Measurements from ENCODE around the gene KYAT1. TPM values are rescaled to one million over a fixed set of nuclear protein-coding genes. Genes with fewer than 3 reads are reported as not detected.
A peak's percentile ranks its signal among the peaks of the same experiment; 100 is the strongest.

Gene KYAT1
- total RNA-seq, 1 experiment from 2014 or later, result 11.7 TPM

- DNase-seq (ENCODE audit: extremely low read depth, low read depth), result no peak
Measured at GRCh38 chr9:128909859-128910258, 28.1 kb upstream of the KYAT1 start.

- DNase-seq (ENCODE audit: extremely low read depth, low read depth), result no peak
Measured at GRCh38 chr9:128908372-128908771, 26.6 kb upstream of the KYAT1 start.

GRCh38 chr9:128906741-128907140 is 25.0 kb upstream of the KYAT1 start:
- DNase-seq (ENCODE audit: extremely low read depth, low read depth), result no peak

GRCh38 chr9:128905964-128906363 is 24.2 kb upstream of the KYAT1 start:
- DNase-seq (ENCODE audit: extremely low read depth, low read depth), result no peak

- no peak for DNase-seq (ENCODE audit: extremely low read depth, low read depth)
Measured at GRCh38 chr9:128903871-128904620, 22.3 kb upstream of the KYAT1 start.

- no peak for DNase-seq (ENCODE audit: extremely low read depth, low read depth)
Measured at GRCh38 chr9:128903079-128903461, 21.3 kb upstream of the KYAT1 start.

GRCh38 chr9:128902351-128903078 is 20.8 kb upstream of the KYAT1 start:
- DNase-seq (ENCODE audit: extremely low read depth, low read depth), result no peak

- no peak for DNase-seq (ENCODE audit: extremely low read depth, low read depth)
Measured at GRCh38 chr9:128901822-128902221, 20.1 kb upstream of the KYAT1 start.

- DNase-seq (ENCODE audit: extremely low read depth, low read depth), result no peak
Measured at GRCh38 chr9:128901379-128901778, 19.6 kb upstream of the KYAT1 start.

GRCh38 chr9:128899566-128900322 is 18.0 kb upstream of the KYAT1 start:
- DNase-seq (ENCODE audit: extremely low read depth, low read depth), result no peak

GRCh38 chr9:128898845-128899565 is 17.3 kb upstream of the KYAT1 start:
- no peak for DNase-seq (ENCODE audit: extremely low read depth, low read depth)

GRCh38 chr9:128898382-128898781 is 16.6 kb upstream of the KYAT1 start:
- DNase-seq (ENCODE audit: extremely low read depth, low read depth), result no peak

GRCh38 chr9:128895556-128895955 is 13.8 kb upstream of the KYAT1 start:
- DNase-seq (ENCODE audit: extremely low read depth, low read depth), result no peak

- no peak for DNase-seq (ENCODE audit: extremely low read depth, low read depth)
Measured at GRCh38 chr9:128894764-128895163, 13.0 kb upstream of the KYAT1 start.

GRCh38 chr9:128893354-128893753 is 11.6 kb upstream of the KYAT1 start:
- DNase-seq (ENCODE audit: extremely low read depth, low read depth), result no peak

GRCh38 chr9:128892221-128892921 is 10.6 kb upstream of the KYAT1 start:
- peak; percentile 34 for DNase-seq (ENCODE audit: extremely low read depth, low read depth)

GRCh38 chr9:128891321-128892220 is 9.8 kb upstream of the KYAT1 start:
- no peak for DNase-seq (ENCODE audit: extremely low read depth, low read depth)

GRCh38 chr9:128887914-128888350 is 6.2 kb upstream of the KYAT1 start:
- no peak for DNase-seq (ENCODE audit: extremely low read depth, low read depth)

- no peak for DNase-seq (ENCODE audit: extremely low read depth, low read depth)
Measured at GRCh38 chr9:128887049-128887448, 5.3 kb upstream of the KYAT1 start.

All from NCI-H460 (cell line).